Measurements from ENCODE around the gene C1orf185.
"Not testable (repeated sequence)": the region's sequence is repeated elsewhere in the genome, so short reads cannot be mapped to it uniquely, and the experiment has no call there.

Gene C1orf185

GRCh38 chr1:51101976-51102375 lies at the start of gene C1orf185:
Gene C1orf185, plus strand, starts transcription at chr1:51102228. Its CDS starts 6 bp downstream, at chr1:51102234.
- no peak for DNase-seq

DNA sequence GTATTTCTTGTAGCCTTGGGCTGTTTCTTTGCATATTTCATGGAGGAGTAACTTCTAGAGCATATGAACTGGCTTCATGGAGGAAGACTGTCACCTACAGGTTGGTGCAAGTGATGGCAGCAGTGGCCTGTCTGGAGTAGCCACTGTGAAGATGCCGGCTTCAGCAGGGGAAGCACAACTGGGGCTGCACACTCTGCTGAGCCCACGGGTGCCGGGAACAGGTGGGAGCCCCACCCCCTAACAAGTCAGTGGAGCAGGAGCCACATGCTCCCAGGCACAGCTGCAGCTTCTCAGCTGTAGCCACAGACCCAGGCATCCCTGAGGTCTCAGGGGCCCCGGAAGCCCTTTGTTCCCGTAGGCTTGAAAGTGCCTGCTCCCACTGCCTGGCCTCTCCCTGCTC lies 43.2 kb upstream of the C1orf185 start:
- no peak for DNase-seq

DNA sequence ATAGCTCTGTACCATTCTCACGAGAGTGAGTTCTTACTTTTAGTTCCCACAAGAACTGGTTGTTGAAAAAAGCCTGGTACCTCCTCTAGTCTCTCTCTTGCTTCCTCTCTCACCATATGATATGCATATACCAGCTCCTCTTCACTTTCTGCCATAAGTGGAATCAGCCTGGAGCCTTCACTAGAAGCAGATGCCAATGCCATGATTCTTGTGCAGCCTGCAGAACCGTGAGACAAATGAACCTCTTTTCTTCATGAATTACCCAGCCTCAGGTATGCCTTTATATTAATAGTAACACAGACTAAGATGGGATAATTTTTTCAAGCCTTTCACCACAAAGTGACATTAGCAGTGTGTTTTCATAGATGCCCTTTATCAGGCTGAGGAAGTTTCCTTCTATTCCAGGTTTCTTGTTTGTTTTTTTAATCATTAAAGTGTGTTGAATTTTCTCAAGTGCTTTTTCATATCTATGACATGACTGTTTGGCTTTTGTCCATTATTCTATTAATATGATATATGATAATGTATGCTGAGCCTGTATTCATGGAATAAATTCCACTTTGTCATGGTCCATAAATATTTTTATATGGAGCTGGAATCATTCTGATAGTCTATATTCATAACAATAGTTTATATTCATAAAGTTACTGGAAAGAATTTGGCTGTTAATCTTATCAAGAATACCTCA lies 40.7 kb upstream of the C1orf185 start:
- DNase-seq = no peak

DNA sequence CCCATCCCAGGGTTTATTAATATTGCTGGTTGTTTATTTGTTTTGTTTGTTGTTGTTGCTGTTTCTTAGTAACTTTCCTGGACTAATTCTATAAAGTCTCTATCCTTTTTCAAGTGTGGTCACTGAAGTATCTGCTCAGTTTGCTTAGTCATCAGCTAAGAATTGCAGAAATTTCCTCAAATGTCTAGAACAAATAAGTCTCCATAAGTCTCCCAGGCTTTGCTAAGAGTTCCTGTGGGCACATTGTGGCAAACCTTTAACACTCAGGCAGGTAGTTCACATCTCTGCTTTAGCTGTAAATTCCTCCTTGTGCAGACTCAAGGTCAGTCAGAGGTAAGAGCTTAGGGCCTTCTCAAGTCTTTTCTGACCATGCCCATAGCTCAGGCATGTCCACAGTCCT lies 38.9 kb upstream of the C1orf185 start:
- no peak for DNase-seq

- DNase-seq = no peak
Observed at GRCh38 chr1:51070011-51070410, 32.0 kb upstream of the C1orf185 start.

DNA sequence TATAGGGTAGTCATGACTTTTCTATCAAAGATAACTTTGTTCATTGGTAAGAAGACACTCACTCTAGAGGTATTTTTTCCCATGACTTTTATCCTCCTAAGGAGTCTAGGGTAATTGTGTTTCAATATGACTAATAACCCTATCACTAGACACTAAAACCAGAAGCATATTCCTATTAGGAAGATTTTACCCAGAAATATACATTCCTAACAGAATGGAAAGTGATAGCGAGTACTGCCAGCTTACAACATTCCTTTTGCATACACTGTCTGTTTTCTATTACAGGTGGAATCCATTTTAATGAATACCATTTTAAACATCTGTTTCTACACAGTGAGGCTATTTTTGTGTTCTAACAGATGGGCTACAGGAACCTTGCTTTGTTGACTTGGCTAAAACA lies 31.4 kb upstream of the C1orf185 start:
- DNase-seq = no peak

DNA sequence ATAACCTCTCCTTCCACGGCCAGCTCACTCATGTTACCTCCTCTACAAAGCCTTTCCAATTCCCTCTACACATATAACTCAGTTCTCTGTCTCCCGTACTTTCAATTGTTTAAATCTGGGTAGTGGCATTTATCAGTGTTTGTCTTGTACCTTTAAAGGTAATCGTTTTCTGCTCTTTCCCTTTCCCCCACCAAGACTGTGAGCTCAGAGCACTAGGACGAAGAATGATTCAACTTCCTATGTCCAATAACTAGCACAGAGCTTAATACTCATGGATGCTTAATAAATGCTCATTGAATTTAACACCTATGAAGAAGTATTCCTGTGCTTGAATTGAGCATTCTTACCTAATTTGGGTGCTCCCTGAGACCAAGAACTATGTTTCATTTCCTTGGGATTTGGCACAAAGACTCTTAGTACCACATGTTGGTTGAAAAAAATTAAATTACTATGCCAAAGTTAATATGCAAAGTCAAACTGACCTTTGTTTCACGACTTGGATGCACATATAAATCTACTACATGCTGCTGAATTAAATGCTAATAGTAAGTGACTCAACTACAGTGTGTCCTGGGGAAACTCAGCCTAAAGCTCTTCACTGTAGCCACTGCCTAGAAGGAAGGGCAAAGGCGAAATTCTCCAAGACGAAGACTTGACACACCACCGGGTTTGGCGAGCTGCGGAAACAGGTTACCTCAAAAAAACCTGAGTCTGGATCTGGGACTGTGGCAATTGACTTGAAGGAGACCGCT lies 30.6 kb upstream of the C1orf185 start:
- no peak for DNase-seq

DNA sequence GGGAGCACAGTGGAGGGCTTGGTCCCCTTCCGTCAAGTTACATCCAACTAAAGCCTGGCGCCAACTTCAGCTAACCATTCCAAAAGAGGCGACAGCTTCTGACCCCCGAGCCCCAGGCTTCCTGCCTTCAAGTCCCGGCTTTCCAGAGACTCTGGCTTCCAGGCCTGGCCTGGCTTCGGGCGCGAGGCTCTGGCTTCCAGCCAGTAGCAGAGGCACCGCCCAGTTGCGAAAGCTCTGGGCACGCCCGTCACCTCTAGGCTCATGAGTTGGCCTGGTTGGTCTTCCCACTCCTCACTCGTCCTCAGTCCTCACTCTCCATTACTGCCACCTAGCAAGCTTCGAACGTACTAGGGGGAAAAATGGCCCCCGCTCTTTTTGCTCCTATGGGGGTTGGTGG lies 30.0 kb upstream of the C1orf185 start:
- DNase-seq = no peak

DNA sequence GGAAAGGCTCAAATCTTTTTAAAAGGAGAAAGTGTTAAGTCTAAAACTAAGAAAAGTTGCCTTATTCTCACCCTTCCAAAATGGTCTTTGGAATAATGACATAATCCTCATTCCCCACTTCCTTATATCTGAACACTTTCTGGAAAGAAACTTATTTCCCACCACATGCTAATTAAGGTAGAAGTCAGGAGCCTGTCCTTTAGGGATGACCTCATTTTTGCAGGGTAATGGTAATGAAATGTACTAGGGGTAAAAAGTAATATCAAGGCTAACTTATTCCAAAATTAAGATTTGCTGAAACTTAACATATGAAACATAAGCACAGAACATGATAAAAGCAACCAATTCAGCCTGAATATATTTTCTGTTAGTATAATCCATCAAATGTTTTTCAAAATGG lies 29.4 kb upstream of the C1orf185 start:
- no peak for DNase-seq

GRCh38 chr1:51073456-51073855 lies 28.6 kb upstream of the C1orf185 start:
- DNase-seq = no peak

DNA sequence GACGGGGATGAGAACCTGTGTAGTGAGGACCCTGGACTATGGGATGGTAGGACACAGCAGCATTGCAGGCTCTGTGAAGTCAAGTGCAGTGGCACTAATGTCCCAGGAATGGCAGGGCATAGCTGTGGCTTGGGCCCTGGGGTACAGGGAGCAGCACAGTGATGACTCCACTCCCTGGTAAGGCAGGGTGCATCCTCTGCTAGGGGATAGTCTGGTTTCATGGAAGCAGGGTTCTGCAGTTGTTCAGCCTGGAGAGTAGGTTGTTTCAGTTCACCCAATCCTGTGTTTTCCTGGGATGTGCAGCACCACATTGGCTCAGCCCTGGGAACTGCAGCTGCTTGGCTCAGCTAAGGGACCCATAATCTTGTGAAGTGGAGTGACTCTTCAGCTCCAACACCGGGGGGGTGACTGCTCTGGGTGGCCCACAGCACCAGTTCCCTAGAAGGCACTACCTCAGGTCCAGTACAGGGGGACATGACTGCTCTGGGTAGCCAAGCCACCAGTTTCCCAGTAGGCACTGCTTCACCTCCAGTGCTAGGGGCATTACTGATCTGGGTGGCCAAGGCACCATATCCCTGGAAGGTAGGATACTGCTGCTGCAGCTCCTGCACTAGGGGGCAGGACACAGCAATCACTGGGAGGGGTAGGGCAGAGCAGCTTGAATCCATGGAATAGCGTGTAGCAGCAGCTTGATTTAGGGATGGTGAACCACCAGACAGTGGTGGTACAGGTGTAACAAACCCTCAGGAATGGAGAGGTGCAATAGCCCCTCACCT lies 15.3 kb upstream of the C1orf185 start:
- no peak for DNase-seq

DNA sequence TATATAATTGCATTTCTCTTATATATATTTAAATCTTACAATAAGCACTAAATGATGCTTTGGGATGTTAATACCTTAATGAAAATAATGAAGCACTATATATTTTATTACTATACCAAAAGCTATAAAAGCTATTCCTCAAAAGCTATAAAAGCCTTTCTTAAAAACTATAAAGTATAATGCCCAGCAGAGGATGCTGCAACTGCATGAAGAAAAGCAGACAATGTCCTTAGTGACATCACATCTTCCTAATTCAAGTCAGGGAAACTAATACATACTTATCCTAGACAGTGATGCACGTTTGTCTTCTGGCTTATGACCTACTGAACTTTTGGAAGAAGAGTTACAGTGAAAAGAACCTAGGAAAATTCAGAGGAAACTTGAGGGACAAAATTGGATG lies 13.6 kb upstream of the C1orf185 start:
- DNase-seq = no peak

- no peak for DNase-seq
Observed at GRCh38 chr1:51093581-51093980, 8.4 kb upstream of the C1orf185 start.

DNA sequence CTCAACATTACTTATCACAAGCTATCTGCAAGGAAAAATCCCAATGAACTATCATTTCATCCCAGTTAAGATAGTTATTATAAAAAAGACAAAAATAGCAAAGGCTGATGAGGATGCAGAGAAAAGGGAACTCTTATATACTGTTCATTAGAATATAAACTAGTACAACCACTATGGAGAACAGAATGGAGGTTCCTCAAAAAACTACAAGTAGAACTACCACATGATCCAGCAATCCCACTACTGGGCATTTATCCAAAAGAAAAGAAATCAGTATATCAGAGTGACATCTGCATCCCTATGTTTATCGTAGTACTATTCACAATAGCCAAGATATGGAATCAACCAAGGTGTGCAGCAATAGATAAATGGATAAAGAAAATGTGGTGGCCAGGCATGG lies 4.9 kb upstream of the C1orf185 start:
- no peak for DNase-seq

DNA sequence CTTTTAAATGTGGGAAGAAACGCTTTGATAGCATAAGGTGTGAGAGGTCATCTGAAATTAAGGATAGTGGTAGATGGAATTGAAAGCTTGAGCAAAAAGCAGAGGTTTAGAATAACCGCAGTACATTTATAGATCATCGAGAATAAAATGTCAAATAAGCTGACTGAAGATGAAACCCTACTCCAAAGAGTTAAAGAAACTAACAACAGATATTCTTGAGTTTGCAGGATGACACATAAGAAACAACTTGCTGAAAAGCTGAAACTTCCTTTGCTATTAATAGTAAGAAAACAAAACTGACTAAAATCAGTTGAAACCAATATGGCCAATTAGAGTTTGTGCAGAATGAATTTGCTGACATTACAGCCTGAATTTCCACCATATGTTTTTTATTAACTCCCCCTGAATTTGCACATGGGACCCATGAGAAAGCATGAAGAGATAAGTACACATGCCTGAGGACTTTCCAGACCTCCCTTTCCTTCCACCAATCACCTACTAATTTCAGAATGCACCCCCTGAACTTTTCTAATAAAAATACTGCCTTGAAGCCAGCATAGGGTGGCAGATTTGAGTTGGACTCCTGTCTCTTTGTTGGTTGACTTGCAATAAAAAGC lies 1.7 kb upstream of the C1orf185 start:
- no peak for DNase-seq

- no peak for DNase-seq
Observed at GRCh38 chr1:51114137-51114536, 12.1 kb downstream of the C1orf185 start.

- no peak for DNase-seq
Observed at GRCh38 chr1:51115714-51116404, 13.8 kb downstream of the C1orf185 start.

DNA sequence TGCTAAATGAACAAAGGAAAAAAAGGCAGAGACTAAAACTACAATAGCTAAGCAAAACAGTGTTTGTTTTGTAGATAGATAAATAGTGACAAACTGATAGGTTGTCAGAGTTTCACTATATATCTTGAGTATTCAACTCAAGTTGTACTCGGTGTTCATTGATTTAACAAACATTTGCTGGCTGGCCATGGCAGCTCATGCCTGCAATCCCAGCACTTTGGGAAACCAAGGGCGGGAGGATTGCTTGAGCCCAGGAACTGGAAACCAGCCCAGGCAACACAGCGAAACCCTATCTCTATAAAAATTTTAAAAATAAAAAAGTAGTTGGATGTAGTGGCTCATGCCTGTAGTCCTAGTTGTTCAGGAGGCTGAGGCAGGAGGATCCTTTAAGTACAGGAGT lies 17.3 kb downstream of the C1orf185 start:
- no peak for DNase-seq

GRCh38 chr1:51120629-51121028 lies 18.6 kb downstream of the C1orf185 start:
- DNase-seq = no peak

DNA sequence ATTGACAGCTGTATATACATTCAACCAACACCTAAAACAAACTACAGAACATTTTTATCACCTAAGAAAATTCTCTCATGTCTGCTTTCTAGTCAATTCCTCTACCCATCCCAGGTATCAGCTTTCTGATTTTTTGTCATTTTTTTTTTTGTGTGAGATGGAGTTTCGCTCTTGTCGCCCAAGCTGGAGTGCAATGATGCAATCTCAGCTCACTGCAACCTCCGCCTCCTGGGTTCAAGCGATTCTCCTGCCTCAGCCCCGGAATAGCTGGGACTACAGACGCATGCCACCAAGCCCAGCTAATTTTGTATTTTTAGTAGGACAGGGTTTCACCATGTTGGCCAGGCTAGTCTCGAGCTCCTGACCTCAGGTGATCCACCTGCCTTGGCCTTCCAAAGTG lies 25.1 kb downstream of the C1orf185 start:
- not testable (repeated sequence) for DNase-seq

DNA sequence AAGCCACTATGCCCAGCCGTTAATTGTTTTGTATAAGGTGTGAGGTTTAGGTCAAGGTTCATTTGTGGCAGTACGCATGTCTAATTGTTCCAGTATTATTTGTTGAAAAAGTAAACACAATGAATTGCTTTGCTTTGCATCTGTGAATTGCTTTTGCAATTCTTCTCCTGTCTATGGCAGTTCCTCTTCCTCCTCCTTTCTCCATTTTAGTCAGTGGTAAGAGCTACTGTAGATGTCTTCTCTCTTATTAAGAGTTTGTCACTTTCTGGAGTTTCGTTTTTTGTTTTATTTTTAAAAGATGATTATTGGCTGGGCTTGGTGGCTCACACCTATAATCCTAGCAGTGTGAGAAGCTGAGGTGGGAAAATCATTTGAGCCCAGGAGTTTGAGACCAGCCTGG lies 29.2 kb downstream of the C1orf185 start:
- no peak for DNase-seq

- DNase-seq = no peak
Observed at GRCh38 chr1:51133045-51133444, 31.0 kb downstream of the C1orf185 start.

GRCh38 chr1:51137696-51138095 lies 35.7 kb downstream of the C1orf185 start:
- DNase-seq = not testable (repeated sequence)

Measured in NCI-H524 treated with DMSO at 0.1 percent for 48 hours (cell line).